WTC11 (cell line): Measurements from ENCODE around the gene KCNIP3. TPM values are rescaled to one million over a fixed set of nuclear protein-coding genes. Genes with fewer than 3 reads are reported as not detected.

Source experiments
- ATAC-seq: fragments of 200-7000 bp; cut with Tn5 transposase; 2 replicates; pipeline ENCODE4 v1.10.0; 2021; ENCODE audit warnings: mild to moderate bottlenecking, moderate library complexity
- CTCF ChIA-PET: fragments of 300-600 bp; sonication (Branson Sonifier 250); formaldehyde crosslinking; loops from one replicate; lab custom pipeline; 2021; ENCODE audit warnings: antibody characterized with exemption; lab: Charles Lee
- POLR2A ChIA-PET: fragments of 350-600 bp; sonication (Branson Sonifier 250); formaldehyde crosslinking; loops from one replicate; lab custom pipeline; 2021; ENCODE audit warnings: antibody characterized with exemption; lab: Charles Lee
- DNase-seq: peaks from one replicate; pipeline ENCODE4 v3.0.0; 2021; ENCODE audit warnings: low spot score
- H3K27ac Mint-ChIP-seq: 2 replicates; pipeline ENCODE4 v1.8.0; 2021; ENCODE audit warnings: mixed read lengths
- H3K27me3 Mint-ChIP-seq: 2 replicates; pipeline ENCODE4 v1.8.0; 2021; ENCODE audit warnings: low read depth, mild to moderate bottlenecking, moderate library complexity, mixed read lengths
- H3K36me3 Mint-ChIP-seq: 2 replicates; pipeline ENCODE4 v1.8.0; 2021; ENCODE audit warnings: mixed read lengths
- H3K4me1 Mint-ChIP-seq: 2 replicates; pipeline ENCODE4 v1.8.0; 2022; ENCODE audit warnings: mixed read lengths
- H3K4me3 Mint-ChIP-seq: 2 replicates; pipeline ENCODE4 v1.8.0; 2021; ENCODE audit warnings: mild to moderate bottlenecking, moderate library complexity, mixed read lengths
- H3K9me3 Mint-ChIP-seq: 2 replicates; pipeline ENCODE4 v1.8.0; 2021; ENCODE audit warnings: mixed read lengths
- CBFB ChIP-seq: sonication (generic); formaldehyde crosslinking; IDR thresholded peaks from 2 replicates; pipeline ENCODE4 v1.8.1; 2022; ENCODE audit warnings: mild to moderate bottlenecking, low read depth, missing genetic modification reagents
- CREB1 ChIP-seq: sonication (generic); formaldehyde crosslinking; IDR thresholded peaks from 2 replicates; pipeline ENCODE4 v1.8.0; 2023; ENCODE audit warnings: mild to moderate bottlenecking, missing genetic modification reagents
- FOXJ3 ChIP-seq: sonication (generic); formaldehyde crosslinking; IDR thresholded peaks from 2 replicates; pipeline ENCODE4 v1.9.0; 2021; ENCODE audit warnings: missing genetic modification reagents, mild to moderate bottlenecking, borderline replicate concordance
- RORB ChIP-seq: fragments of 250-450 bp; sonication (Bioruptor Pico); IDR thresholded peaks from 2 replicates; pipeline ENCODE4 v1.9.0; 2021; ENCODE audit warnings: mild to moderate bottlenecking
- SOX15 ChIP-seq: fragments of 250-450 bp; sonication (Bioruptor Pico); IDR thresholded peaks from 2 replicates; pipeline ENCODE4 v1.9.0; 2021; ENCODE audit warnings: mild to moderate bottlenecking
- ZBTB21 ChIP-seq: sonication (generic); formaldehyde crosslinking; IDR thresholded peaks from 2 replicates; pipeline ENCODE4 v1.8.1; 2023; ENCODE audit warnings: mild to moderate bottlenecking, missing genetic modification reagents, borderline replicate concordance
- ZNF219 ChIP-seq: sonication (generic); formaldehyde crosslinking; IDR thresholded peaks from 2 replicates; pipeline ENCODE4 v1.8.0; 2023; ENCODE audit warnings: missing genetic modification reagents, mild to moderate bottlenecking, borderline replicate concordance
- total RNA-seq: library from RNA; stranded (reverse); gene quantifications from 3 replicates; pipeline ENCODE4 v1.2.3, GENCODE V29; 2021
- TF ChIP-seq, protein P1 (sequence below): fragments of 250-450 bp; sonication (Bioruptor Pico); IDR thresholded peaks from 2 replicates; pipeline ENCODE4 v1.9.0; 2021; ENCODE audit warnings: moderate library complexity, mild to moderate bottlenecking, inconsistent platforms, borderline replicate concordance
- TF ChIP-seq, protein P2 (sequence below): fragments of 250-450 bp; sonication (Bioruptor Pico); IDR thresholded peaks from 2 replicates; pipeline ENCODE4 v1.8.0; 2021; ENCODE audit warnings: mild to moderate bottlenecking
- TF ChIP-seq, protein P3 (sequence below): sonication (generic); formaldehyde crosslinking; IDR thresholded peaks from 2 replicates; pipeline ENCODE4 v1.8.1; 2023; ENCODE audit warnings: mild to moderate bottlenecking, missing genetic modification reagents, moderate library complexity
- TF ChIP-seq, protein P4 (sequence below): fragments of 250-450 bp; sonication (Bioruptor Pico); conservative IDR thresholded peaks from 2 replicates; pipeline ENCODE4 v1.9.0; 2021; ENCODE audit warnings: mild to moderate bottlenecking
- TF ChIP-seq, protein P5 (sequence below): sonication (generic); formaldehyde crosslinking; IDR thresholded peaks from 2 replicates; pipeline ENCODE4 v1.8.1; 2023; ENCODE audit warnings: mild to moderate bottlenecking, missing genetic modification reagents
- TF ChIP-seq, protein P6 (sequence below): sonication (generic); formaldehyde crosslinking; IDR thresholded peaks from 2 replicates; pipeline ENCODE4 v1.8.0; 2023; ENCODE audit warnings: missing genetic modification reagents
- TF ChIP-seq, protein P7 (sequence below): sonication (generic); formaldehyde crosslinking; IDR thresholded peaks from 2 replicates; pipeline ENCODE4 v1.8.1; 2022; ENCODE audit warnings: low read depth, missing genetic modification reagents, borderline replicate concordance
- TF ChIP-seq, protein P8 (sequence below): fragments of 250-450 bp; sonication (Bioruptor Pico); IDR thresholded peaks from 2 replicates; pipeline ENCODE4 v1.9.0; 2021; ENCODE audit warnings: mild to moderate bottlenecking, borderline replicate concordance

Gene KCNIP3
- total RNA-seq, 1 experiment from 2014 or later = 2.1 TPM

DNA sequence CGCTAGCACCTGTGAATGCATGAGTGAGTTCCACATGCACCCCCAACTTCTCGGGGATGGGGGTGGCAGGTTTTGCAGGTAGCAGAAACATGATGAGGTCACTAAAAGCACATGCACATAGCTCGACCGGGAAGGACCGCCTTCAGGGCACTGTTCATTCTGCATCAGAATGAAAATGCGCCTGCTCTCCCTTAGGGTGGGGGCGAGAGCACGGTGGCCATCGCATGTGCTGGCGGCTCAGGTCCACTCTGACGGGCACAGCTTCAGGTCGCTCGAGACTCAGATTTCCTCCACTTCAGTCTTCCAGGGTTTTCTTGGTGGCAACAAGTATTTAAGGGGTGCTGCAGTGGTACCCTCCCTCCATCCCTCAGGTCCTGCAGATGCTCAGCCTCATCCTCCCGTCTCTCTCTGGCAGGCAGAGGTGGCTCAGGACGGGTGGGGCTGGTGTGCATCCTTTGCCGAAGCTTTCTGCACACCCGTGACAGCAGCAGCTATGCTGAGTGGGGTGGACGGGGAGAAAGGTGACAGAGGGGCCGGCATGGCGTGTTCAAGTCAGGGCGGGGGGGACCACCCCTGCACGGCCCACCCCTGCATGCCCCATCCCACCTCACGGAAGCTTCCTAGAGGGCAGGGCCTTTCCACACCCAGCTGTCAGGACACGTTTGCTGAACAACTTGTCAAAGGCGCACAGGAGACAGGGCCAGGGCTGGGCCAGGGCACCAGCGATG, 14.8 kb downstream of the KCNIP3 start (continued):
- no peak for TF ChIP-seq CREB1

DNA sequence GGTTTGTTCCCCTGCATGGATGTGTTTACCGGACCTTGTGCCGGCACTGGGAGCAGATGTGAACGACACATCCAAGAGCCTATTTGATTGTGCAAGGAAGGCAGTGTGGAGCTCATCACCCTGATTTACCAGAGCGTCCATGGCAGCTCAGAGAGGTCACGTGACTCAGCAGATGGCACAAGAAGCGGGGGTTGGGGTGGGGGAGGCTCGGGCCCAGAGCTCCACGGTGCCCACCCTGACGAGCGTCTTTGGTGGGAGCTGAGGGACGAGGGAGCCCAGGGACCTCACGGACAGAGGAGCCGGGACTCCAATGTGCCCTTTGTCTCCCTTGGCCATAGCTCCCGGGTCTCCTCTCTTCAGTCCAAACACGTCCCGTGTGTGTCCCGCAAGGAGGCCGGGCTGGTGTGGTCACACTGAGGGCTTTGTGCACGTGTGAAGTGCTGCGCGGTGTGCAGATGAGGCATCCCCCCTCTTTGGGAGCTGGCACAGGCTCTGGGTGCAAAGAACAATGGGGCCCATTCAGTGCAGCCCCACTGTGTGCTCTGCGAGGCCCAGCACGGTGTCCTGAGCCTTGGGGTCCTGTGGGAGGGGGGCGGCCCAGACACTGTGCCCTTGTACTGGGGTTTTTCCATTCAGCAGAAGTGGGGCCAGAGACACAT, 15.5 kb downstream of the KCNIP3 start:
- POLR2A ChIA-PET = no interaction called here
- H3K27ac Mint-ChIP-seq = no peak overlapping the region
- TF ChIP-seq CBFB (CRISPR knock-in tag) = no peak
- TF ChIP-seq, protein P1, sequence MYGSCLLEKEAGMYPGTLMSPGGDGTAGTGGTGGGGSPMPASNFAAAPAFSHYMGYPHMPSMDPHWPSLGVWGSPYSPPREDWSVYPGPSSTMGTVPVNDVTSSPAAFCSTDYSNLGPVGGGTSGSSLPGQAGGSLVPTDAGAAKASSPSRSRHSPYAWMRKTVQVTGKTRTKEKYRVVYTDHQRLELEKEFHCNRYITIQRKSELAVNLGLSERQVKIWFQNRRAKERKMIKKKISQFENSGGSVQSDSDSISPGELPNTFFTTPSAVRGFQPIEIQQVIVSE = no peak
- no peak for TF ChIP-seq ZBTB21 (CRISPR knock-in tag)
- TF ChIP-seq, protein P2, sequence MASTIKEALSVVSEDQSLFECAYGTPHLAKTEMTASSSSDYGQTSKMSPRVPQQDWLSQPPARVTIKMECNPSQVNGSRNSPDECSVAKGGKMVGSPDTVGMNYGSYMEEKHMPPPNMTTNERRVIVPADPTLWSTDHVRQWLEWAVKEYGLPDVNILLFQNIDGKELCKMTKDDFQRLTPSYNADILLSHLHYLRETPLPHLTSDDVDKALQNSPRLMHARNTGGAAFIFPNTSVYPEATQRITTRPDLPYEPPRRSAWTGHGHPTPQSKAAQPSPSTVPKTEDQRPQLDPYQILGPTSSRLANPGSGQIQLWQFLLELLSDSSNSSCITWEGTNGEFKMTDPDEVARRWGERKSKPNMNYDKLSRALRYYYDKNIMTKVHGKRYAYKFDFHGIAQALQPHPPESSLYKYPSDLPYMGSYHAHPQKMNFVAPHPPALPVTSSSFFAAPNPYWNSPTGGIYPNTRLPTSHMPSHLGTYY (CRISPR knock-in tag) = no peak
- TF ChIP-seq, protein P3, sequence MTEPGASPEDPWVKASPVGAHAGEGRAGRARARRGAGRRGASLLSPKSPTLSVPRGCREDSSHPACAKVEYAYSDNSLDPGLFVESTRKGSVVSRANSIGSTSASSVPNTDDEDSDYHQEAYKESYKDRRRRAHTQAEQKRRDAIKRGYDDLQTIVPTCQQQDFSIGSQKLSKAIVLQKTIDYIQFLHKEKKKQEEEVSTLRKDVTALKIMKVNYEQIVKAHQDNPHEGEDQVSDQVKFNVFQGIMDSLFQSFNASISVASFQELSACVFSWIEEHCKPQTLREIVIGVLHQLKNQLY (CRISPR knock-in tag) = no peak

DNA sequence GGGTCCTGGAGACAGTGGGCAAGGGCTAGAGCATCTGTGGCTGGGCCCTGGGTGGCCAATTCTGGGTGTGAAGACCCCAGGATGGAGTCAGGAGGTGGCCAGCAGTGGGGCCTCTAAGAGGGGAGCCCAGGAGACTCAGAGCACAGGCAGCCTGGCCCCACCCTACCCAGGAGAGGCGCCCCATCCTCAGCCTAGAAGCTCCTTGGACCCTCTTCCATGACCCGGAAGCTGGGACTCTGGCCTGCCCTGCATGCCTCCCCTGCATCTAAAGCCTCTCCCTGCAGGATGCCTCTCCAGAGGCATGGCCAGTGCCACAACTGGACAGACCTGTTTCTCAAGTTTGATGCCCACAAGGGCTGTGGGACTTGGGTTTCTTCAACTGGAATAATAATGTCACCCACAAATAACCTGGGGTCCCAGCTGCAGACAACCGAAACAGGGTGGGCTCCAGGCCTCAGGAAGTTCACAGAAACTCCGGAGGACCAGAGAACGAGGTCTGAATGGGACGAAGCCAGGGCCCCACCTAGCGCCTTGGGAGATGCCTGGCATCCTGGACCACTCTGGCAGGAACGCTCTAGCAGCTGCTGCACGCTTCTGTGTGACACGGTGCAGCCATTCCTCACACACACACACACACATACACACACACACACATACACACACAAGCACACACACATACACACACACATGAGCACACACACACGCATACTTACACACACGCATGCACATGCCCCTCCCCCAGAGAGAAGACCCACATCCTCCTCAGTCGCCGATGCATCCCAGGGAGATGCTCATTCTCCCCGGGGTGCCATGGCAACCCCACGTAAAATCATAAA, 16.4 kb downstream of the KCNIP3 start:
- ChIA-PET CTCF (interaction anchor here (1.1 to 2.8 kb wide), 4 partner anchors 32 to 82 kb away, joined by 4 to 34 read pairs (median 8); no protein-coding TSS in a partner anchor), POLR2A (no interaction called here)
- ATAC-seq (no peak), DNase-seq (no peak)
- no peaks in the 10 kb centered on the region for H3K9me3 Mint-ChIP-seq
- H3K27ac Mint-ChIP-seq = no peak overlapping the region
- no peaks in the 10 kb centered on the region for H3K27me3 Mint-ChIP-seq
- H3K36me3 Mint-ChIP-seq = no peaks in the 10 kb centered on the region
- H3K4me3 Mint-ChIP-seq = no peak overlapping the region
- H3K4me1 Mint-ChIP-seq = peaks cover 3% of the 10 kb centered on the region
- TF ChIP-seq, protein P4, sequence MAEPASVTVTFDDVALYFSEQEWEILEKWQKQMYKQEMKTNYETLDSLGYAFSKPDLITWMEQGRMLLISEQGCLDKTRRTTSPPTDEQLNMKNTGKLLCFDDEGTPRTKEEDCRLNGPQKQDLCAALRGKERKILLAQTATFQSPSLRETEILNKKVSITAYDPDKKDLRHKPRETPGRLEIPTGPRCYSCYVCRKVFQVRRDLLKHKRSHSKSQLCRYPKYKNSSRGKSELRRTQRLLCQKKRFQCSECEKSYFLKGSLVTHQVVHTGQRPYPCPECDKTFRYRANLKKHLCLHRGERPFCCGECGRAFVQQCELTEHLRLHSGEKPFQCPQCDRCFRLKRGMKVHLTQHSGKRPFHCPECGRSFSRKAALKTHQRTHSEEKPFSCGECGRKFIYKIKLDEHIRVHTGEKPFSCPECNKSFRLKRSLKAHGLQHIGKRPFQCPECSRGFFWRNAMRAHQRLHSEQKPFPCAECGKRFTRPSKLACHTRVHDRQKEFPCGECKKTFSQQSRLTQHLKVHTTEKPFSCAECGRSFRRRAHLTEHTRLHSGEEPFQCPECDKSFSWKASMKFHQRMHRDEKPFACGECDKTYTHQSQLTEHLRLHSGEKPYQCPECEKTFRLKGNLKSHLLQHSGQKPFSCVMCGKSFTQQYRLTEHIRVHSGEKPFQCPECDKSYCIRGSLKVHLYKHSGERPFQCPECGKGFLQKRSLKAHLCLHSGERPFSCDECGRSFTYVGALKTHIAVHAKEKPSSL = no peak
- TF ChIP-seq, protein P5, sequence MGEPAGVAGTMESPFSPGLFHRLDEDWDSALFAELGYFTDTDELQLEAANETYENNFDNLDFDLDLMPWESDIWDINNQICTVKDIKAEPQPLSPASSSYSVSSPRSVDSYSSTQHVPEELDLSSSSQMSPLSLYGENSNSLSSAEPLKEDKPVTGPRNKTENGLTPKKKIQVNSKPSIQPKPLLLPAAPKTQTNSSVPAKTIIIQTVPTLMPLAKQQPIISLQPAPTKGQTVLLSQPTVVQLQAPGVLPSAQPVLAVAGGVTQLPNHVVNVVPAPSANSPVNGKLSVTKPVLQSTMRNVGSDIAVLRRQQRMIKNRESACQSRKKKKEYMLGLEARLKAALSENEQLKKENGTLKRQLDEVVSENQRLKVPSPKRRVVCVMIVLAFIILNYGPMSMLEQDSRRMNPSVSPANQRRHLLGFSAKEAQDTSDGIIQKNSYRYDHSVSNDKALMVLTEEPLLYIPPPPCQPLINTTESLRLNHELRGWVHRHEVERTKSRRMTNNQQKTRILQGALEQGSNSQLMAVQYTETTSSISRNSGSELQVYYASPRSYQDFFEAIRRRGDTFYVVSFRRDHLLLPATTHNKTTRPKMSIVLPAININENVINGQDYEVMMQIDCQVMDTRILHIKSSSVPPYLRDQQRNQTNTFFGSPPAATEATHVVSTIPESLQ (CRISPR knock-in tag) = no peak
- TF ChIP-seq FOXJ3 (CRISPR knock-in tag) (no peak), ZNF219 (CRISPR knock-in tag) (no peak), RORB (CRISPR knock-in tag) (no peak), SOX15 (CRISPR knock-in tag) (no peak)
- TF ChIP-seq, protein P6, sequence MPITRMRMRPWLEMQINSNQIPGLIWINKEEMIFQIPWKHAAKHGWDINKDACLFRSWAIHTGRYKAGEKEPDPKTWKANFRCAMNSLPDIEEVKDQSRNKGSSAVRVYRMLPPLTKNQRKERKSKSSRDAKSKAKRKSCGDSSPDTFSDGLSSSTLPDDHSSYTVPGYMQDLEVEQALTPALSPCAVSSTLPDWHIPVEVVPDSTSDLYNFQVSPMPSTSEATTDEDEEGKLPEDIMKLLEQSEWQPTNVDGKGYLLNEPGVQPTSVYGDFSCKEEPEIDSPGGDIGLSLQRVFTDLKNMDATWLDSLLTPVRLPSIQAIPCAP (CRISPR knock-in tag) = no peak
- TF ChIP-seq, protein P7, sequence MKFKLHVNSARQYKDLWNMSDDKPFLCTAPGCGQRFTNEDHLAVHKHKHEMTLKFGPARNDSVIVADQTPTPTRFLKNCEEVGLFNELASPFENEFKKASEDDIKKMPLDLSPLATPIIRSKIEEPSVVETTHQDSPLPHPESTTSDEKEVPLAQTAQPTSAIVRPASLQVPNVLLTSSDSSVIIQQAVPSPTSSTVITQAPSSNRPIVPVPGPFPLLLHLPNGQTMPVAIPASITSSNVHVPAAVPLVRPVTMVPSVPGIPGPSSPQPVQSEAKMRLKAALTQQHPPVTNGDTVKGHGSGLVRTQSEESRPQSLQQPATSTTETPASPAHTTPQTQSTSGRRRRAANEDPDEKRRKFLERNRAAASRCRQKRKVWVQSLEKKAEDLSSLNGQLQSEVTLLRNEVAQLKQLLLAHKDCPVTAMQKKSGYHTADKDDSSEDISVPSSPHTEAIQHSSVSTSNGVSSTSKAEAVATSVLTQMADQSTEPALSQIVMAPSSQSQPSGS (CRISPR knock-in tag) = no peak
- TF ChIP-seq, protein P8, sequence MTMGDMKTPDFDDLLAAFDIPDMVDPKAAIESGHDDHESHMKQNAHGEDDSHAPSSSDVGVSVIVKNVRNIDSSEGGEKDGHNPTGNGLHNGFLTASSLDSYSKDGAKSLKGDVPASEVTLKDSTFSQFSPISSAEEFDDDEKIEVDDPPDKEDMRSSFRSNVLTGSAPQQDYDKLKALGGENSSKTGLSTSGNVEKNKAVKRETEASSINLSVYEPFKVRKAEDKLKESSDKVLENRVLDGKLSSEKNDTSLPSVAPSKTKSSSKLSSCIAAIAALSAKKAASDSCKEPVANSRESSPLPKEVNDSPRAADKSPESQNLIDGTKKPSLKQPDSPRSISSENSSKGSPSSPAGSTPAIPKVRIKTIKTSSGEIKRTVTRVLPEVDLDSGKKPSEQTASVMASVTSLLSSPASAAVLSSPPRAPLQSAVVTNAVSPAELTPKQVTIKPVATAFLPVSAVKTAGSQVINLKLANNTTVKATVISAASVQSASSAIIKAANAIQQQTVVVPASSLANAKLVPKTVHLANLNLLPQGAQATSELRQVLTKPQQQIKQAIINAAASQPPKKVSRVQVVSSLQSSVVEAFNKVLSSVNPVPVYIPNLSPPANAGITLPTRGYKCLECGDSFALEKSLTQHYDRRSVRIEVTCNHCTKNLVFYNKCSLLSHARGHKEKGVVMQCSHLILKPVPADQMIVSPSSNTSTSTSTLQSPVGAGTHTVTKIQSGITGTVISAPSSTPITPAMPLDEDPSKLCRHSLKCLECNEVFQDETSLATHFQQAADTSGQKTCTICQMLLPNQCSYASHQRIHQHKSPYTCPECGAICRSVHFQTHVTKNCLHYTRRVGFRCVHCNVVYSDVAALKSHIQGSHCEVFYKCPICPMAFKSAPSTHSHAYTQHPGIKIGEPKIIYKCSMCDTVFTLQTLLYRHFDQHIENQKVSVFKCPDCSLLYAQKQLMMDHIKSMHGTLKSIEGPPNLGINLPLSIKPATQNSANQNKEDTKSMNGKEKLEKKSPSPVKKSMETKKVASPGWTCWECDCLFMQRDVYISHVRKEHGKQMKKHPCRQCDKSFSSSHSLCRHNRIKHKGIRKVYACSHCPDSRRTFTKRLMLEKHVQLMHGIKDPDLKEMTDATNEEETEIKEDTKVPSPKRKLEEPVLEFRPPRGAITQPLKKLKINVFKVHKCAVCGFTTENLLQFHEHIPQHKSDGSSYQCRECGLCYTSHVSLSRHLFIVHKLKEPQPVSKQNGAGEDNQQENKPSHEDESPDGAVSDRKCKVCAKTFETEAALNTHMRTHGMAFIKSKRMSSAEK (CRISPR knock-in tag) = no peak

More for the DNA sequence above, 15.5 kb downstream of the KCNIP3 start:
- DNase-seq = no peak
- no peaks in the 10 kb centered on the region for H3K9me3 Mint-ChIP-seq
- no peaks in the 10 kb centered on the region for H3K36me3 Mint-ChIP-seq
- H3K4me3 Mint-ChIP-seq = no peak overlapping the region
- CTCF ChIA-PET = interaction anchor here (0.6 to 2.8 kb wide), 6 partner anchors 33 to 197 kb away, joined by 3 to 34 read pairs (median 6); no protein-coding TSS in a partner anchor
- no peak for ATAC-seq
- H3K27me3 Mint-ChIP-seq = no peaks in the 10 kb centered on the region
- H3K4me1 Mint-ChIP-seq = peaks cover 3% of the 10 kb centered on the region
